Small intestine (tissue), 7 donors: ENCODE measurements around the gene RB1. TPM values are rescaled to one million over a fixed set of nuclear protein-coding genes. Genes with fewer than 3 reads are reported as not detected.

Experiments
- DNase-seq, 2 donors: peaks; one replicate each; pipeline versions ENCODE4 v3.0.0 to v3.0.0-alpha.2; 2013
- FAIRE-seq: peaks from 2 replicates; lab custom pipeline; 2012; peaks lifted over from hg19 to GRCh38; lab: Jason Lieb, UNC
- H3K27ac ChIP-seq, 3 donors: one replicate each; pipeline ENCODE4 v1.5.1; 2013; ENCODE audit warnings: low read length in 2 of 3, mild to moderate bottlenecking in 2 of 3, control low read depth in 1 of 3, inconsistent platforms in 1 of 3, low read depth in 1 of 3, moderate library complexity in 1 of 3
- H3K27me3 ChIP-seq, 3 donors: one replicate each; pipeline ENCODE4 v1.6.1; 2013; ENCODE audit warnings: low read length in 3 of 3, inconsistent platforms in 1 of 3; ENCODE audit not compliant: control insufficient read depth in 3 of 3, insufficient read depth in 3 of 3
- H3K36me3 ChIP-seq, 3 donors: one replicate each; pipeline ENCODE4 v1.6.1; 2013; ENCODE audit warnings: low read length in 3 of 3, inconsistent platforms in 1 of 3, low read depth in 1 of 3, mild to moderate bottlenecking in 1 of 3, moderate library complexity in 1 of 3; ENCODE audit not compliant: control insufficient read depth in 3 of 3, insufficient read depth in 2 of 3
- H3K4me1 ChIP-seq, 3 donors: one replicate each; pipeline ENCODE4 v1.6.1; 2013; ENCODE audit warnings: low read length in 2 of 3, inconsistent platforms in 1 of 3, low read depth in 1 of 3, mild to moderate bottlenecking in 1 of 3, moderate library complexity in 1 of 3; ENCODE audit not compliant: control insufficient read depth in 3 of 3, insufficient read depth in 2 of 3
- H3K4me3 ChIP-seq, 3 donors: one replicate each; pipeline ENCODE4 v1.5.1; 2013; ENCODE audit warnings: low read length in 3 of 3, control low read depth in 1 of 3, inconsistent platforms in 1 of 3, low read depth in 1 of 3, mild to moderate bottlenecking in 1 of 3, moderate library complexity in 1 of 3
- H3K9me3 ChIP-seq, 2 donors: one replicate each; pipeline ENCODE4 v1.6.1; 2013; ENCODE audit warnings: low read depth in 1 of 2, low read length in 1 of 2; ENCODE audit not compliant: control insufficient read depth in 2 of 2, insufficient read depth in 1 of 2
- WGBS, 3 donors: extraction: QIAGEN DNeasy Blood & Tissue Kit; methylation state at CpG; one replicate each; pipeline ENCODE4 v1.1.7; 2013; 5-methylcytosine and 5-hydroxymethylcytosine counted together
- polyA plus RNA-seq, 4 donors: library from polyadenylated mRNA; stranded (reverse) in 3 of 4; unstranded in 1 of 4; fragments of 200-250 nt in 3 of 4; fragments of 120-200 nt in 1 of 4; gene quantifications; one replicate each; pipeline versions ENCODE4 v1.2.1 to v1.2.3, GENCODE V29; 2013
- donor health status: healthy with polysubstance abuse.
- donor health status: control.
- donor health status: control.
- donor health status: Bipolar disorder and iron deficiency.
- donor health status: healthy.

The RB1 gene
- polyA plus RNA-seq, 4 donors, result 11.9 to 33.6 (median 20.2) TPM

- DNase-seq (no peak), FAIRE-seq (no peak)
- Histone ChIP-seq H3K27ac (no peak overlapping the region), H3K9me3 (no peaks in the 10 kb centered on the region), H3K4me3 (no peak overlapping the region), H3K27me3 (no peaks in the 10 kb centered on the region), H3K36me3 (peaks cover 0 to 9% (median 4%) of the 10 kb centered on the region in 3 donors), H3K4me1 (no peaks in the 10 kb centered on the region)
These were observed 77.0 kb downstream of the RB1 start for GRCh38 chr13:48380581-48380980.

- Histone ChIP-seq H3K4me3 (no peak overlapping the region), H3K4me1 (no peaks in the 10 kb centered on the region), H3K27me3 (no peaks in the 10 kb centered on the region), H3K9me3 (no peaks in the 10 kb centered on the region), H3K36me3 (peaks cover 0 to 6% (median 4%) of the 10 kb centered on the region in 3 donors), H3K27ac (no peak overlapping the region)
- 96 to 99% (median 99%) methylated on average over 2 of the region's 2 CpGs for WGBS, 3 donors
- DNase-seq, result no peak
- FAIRE-seq, result no peak
These were observed 79.8 kb downstream of the RB1 start for GRCh38 chr13:48383384-48383783.

- H3K27me3 ChIP-seq, result no peaks in the 10 kb centered on the region
- peaks cover 0 to 5% (median 4%) of the 10 kb centered on the region in 3 donors for H3K36me3 ChIP-seq
- no peak for FAIRE-seq
- H3K27ac ChIP-seq, result no peak overlapping the region
- H3K4me3 ChIP-seq, result no peak overlapping the region
- DNase-seq, result no peak
- 92 to 98% (median 95%) methylated on average over 8 of the region's 8 CpGs for WGBS, 3 donors
- peaks cover 0 to under 1% of the 10 kb centered on the region in 2 donors for H3K9me3 ChIP-seq
- no peaks in the 10 kb centered on the region for H3K4me1 ChIP-seq
These were observed 83.3 kb downstream of the RB1 start for GRCh38 chr13:48386816-48387215.

GRCh38 chr13:48391257-48391656, 87.7 kb downstream of the RB1 start:
- H3K4me3 ChIP-seq, result no peak overlapping the region
- H3K9me3 ChIP-seq, result peaks cover 0 to 19% of the 10 kb centered on the region in 2 donors
- WGBS, 3 donors, result 95 to 98% (median 97%) methylated on average over 3 of the region's 3 CpGs
- H3K36me3 ChIP-seq, result peaks cover 0 to 17% (median 2%) of the 10 kb centered on the region in 3 donors
- FAIRE-seq (no peak), DNase-seq (no peak)
- H3K27me3 ChIP-seq, result no peaks in the 10 kb centered on the region
- no peaks in the 10 kb centered on the region for H3K4me1 ChIP-seq
- H3K27ac ChIP-seq, result no peak overlapping the region

- H3K9me3 ChIP-seq, result peaks cover 0 to 19% of the 10 kb centered on the region in 2 donors
- no peak overlapping the region for H3K4me3 ChIP-seq
- 76 to 94% (median 86%) methylated on average over 3 of the region's 3 CpGs for WGBS, 3 donors
- H3K4me1 ChIP-seq, result no peaks in the 10 kb centered on the region
- H3K27me3 ChIP-seq, result no peaks in the 10 kb centered on the region
- peaks cover 0 to 17% (median 2%) of the 10 kb centered on the region in 3 donors for H3K36me3 ChIP-seq
- H3K27ac ChIP-seq, result no peak overlapping the region
- DNase-seq, result no peak
- no peak for FAIRE-seq
These were observed 89.6 kb downstream of the RB1 start for GRCh38 chr13:48393030-48393697.

GRCh38 chr13:48393698-48394085, 90.1 kb downstream of the RB1 start:
- no peak for DNase-seq
- no peak for FAIRE-seq
- Histone ChIP-seq H3K4me3 (no peak overlapping the region), H3K36me3 (peaks cover 0 to 17% (median 2%) of the 10 kb centered on the region in 3 donors), H3K4me1 (no peaks in the 10 kb centered on the region), H3K9me3 (peaks cover 0 to 19% of the 10 kb centered on the region in 2 donors), H3K27me3 (no peaks in the 10 kb centered on the region), H3K27ac (no peak overlapping the region)
- 94 to 98% (median 96%) methylated on average over 2 of the region's 2 CpGs for WGBS, 3 donors

- FAIRE-seq (no peak), DNase-seq (no peak)
- Histone ChIP-seq H3K27ac (no peak overlapping the region), H3K36me3 (peaks cover 0 to 12% (median 2%) of the 10 kb centered on the region in 3 donors), H3K4me3 (no peak overlapping the region), H3K27me3 (no peaks in the 10 kb centered on the region), H3K9me3 (peaks cover 0 to 14% of the 10 kb centered on the region in 2 donors), H3K4me1 (peaks cover 0 to 3% (median 3%) of the 10 kb centered on the region in 3 donors)
- 62 to 81% (median 72%) methylated on average over 1 of the region's 1 CpG for WGBS, 3 donors
These were observed 94.2 kb downstream of the RB1 start for GRCh38 chr13:48397744-48398143.

GRCh38 chr13:48398450-48399095, 95.0 kb downstream of the RB1 start:
- Histone ChIP-seq H3K4me1 (peaks cover 0 to 3% (median 3%) of the 10 kb centered on the region in 3 donors), H3K9me3 (peaks cover 0 to 14% of the 10 kb centered on the region in 2 donors), H3K27ac (no peak overlapping the region), H3K36me3 (peaks cover 0 to 12% (median 0%) of the 10 kb centered on the region in 3 donors), H3K27me3 (no peaks in the 10 kb centered on the region), H3K4me3 (no peak overlapping the region)
- FAIRE-seq (no peak), DNase-seq (no peak)
